OCI-LY7 (cell line): ENCODE measurements around the gene SHMT2.

Source experiments
- CTCF ChIP-seq: fragments of 200-600 bp; sonication (generic); conservative IDR thresholded peaks from 2 replicates; pipeline ENCODE4 v1.5.1; 2014; ENCODE audit warnings: mild to moderate bottlenecking, antibody characterized with exemption, low read length, moderate library complexity, mixed read lengths
- EZH2phosphoT487 ChIP-seq: fragments of 200-600 bp; sonication (generic); IDR thresholded peaks from 2 replicates; pipeline ENCODE4 v1.6.1; 2018; ENCODE audit warnings: low read depth, borderline replicate concordance, mild to moderate bottlenecking, mixed run types, antibody characterized with exemption, low read length, moderate library complexity, mixed read lengths

- no peak for TF ChIP-seq CTCF
- no peak for TF ChIP-seq EZH2phosphoT487
These were observed at the start of gene SHMT2 for GRCh38 chr12:57229634-57230380.
